Measurements from ENCODE around the gene PDE2A. TPM values are rescaled to one million over a fixed set of nuclear protein-coding genes. Genes with fewer than 3 reads are reported as not detected.

Gene PDE2A
- total RNA-seq, 1 donor from 2014 or later, result 0.82 TPM

DNA sequence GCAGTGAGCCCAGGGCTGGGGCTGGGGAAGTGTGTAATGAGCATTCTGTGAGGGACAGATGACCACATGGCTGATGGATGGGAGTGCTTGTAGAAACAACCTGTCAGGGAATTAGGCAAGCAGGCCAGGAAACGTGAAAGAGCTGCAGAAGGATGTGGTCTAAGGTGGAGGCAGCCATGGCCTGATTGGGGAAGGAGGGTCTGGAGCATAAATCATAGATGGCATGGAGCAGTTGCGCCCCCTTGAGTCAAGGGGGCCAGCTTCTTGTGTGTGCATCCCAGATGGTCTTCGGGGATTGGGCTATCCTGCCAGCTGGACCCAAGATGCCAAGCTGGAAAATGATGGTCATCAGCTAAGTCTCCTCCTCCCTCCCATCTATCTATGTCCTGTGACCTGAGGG, 120.5 kb downstream of the PDE2A start:
- H3K9me3 Mint-ChIP-seq (ENCODE audit: unreplicated experiment), result peaks cover 12% of the 10 kb centered on the region
- no peak overlapping the region for H3K27ac ChIP-seq (ENCODE audit: low read depth, low read length)
- H2AFZ ChIP-seq (ENCODE audit: low read depth, low read length), result no peak overlapping the region
- H3K36me3 ChIP-seq (ENCODE audit: insufficient read depth, low read length), result no peaks in the 10 kb centered on the region
- no peak for FAIRE-seq
- H4K20me1 ChIP-seq (ENCODE audit: insufficient read depth, low read length), result no peaks in the 10 kb centered on the region
- no peak overlapping the region for H3K9ac ChIP-seq (ENCODE audit: low read length)
- no peaks in the 10 kb centered on the region for H3K4me1 ChIP-seq (ENCODE audit: insufficient read depth, low read length)
- H3K36me3 Mint-ChIP-seq (ENCODE audit: low read depth, unreplicated experiment), result no peaks in the 10 kb centered on the region
- no peak for DNase-seq (ENCODE audit: low read depth)
- H3K4me1 Mint-ChIP-seq (ENCODE audit: low read depth, unreplicated experiment), result peaks cover 5% of the 10 kb centered on the region
- peaks cover 46% of the 10 kb centered on the region for H3K27me3 Mint-ChIP-seq (ENCODE audit: low read depth, unreplicated experiment)
- peaks cover 24% of the 10 kb centered on the region for H3K27me3 ChIP-seq (ENCODE audit: insufficient read depth, low read length)
- H3K4me2 ChIP-seq (ENCODE audit: low read length), result no peak overlapping the region
- no peak overlapping the region for H3K27ac Mint-ChIP-seq (ENCODE audit: unreplicated experiment)
- TF ChIP-seq CTCF (IDR thresholded peaks at IDR 0.05; ENCODE audit: insufficient read depth, low read depth, low read length) (no peak), EZH2 (IDR thresholded peaks at IDR 0.05; ENCODE audit: insufficient read depth, low read length) (no peak)
- no peaks in the 10 kb centered on the region for H3K79me2 ChIP-seq (ENCODE audit: insufficient read depth, low read length)
- no peaks in the 10 kb centered on the region for H3K9me3 ChIP-seq (ENCODE audit: insufficient read depth, low read depth, low read length)
- H3K4me3 Mint-ChIP-seq (ENCODE audit: unreplicated experiment), result no peak overlapping the region
- no peak overlapping the region for H3K4me3 ChIP-seq (ENCODE audit: insufficient read depth, low read depth, low read length)

- H3K4me1 ChIP-seq (ENCODE audit: insufficient read depth, low read length), result no peaks in the 10 kb centered on the region
These were observed 121.8 kb downstream of the PDE2A start for GRCh38 chr11:72552399-72552910.

More at GRCh38 chr11:72552399-72552910, 121.8 kb downstream of the PDE2A start:
- H3K27me3 ChIP-seq (ENCODE audit: insufficient read depth, low read length), result peaks cover 33% of the 10 kb centered on the region
- no peak overlapping the region for H3K4me3 ChIP-seq (ENCODE audit: insufficient read depth, low read depth, low read length)
- H3K4me3 Mint-ChIP-seq (ENCODE audit: unreplicated experiment), result no peak overlapping the region
- no peaks in the 10 kb centered on the region for H3K36me3 Mint-ChIP-seq (ENCODE audit: low read depth, unreplicated experiment)
- H3K9me3 ChIP-seq (ENCODE audit: insufficient read depth, low read depth, low read length), result no peaks in the 10 kb centered on the region
- no peaks in the 10 kb centered on the region for H3K79me2 ChIP-seq (ENCODE audit: insufficient read depth, low read length)
- H3K4me1 Mint-ChIP-seq (ENCODE audit: low read depth, unreplicated experiment), result peaks cover 5% of the 10 kb centered on the region
- H2AFZ ChIP-seq (ENCODE audit: low read depth, low read length), result no peak overlapping the region
- no peak overlapping the region for H3K9ac ChIP-seq (ENCODE audit: low read length)
- peaks cover 43% of the 10 kb centered on the region for H3K27me3 Mint-ChIP-seq (ENCODE audit: low read depth, unreplicated experiment)
- H4K20me1 ChIP-seq (ENCODE audit: insufficient read depth, low read length), result no peaks in the 10 kb centered on the region
- no peak overlapping the region for H3K4me2 ChIP-seq (ENCODE audit: low read length)
- DNase-seq (ENCODE audit: low read depth) (no peak), FAIRE-seq (no peak)
- TF ChIP-seq CTCF (IDR thresholded peaks at IDR 0.05; ENCODE audit: insufficient read depth, low read depth, low read length) (no peak), EZH2 (IDR thresholded peaks at IDR 0.05; ENCODE audit: insufficient read depth, low read length) (no peak)
- peaks cover 12% of the 10 kb centered on the region for H3K9me3 Mint-ChIP-seq (ENCODE audit: unreplicated experiment)
- H3K27ac Mint-ChIP-seq (ENCODE audit: unreplicated experiment), result no peak overlapping the region
- H3K36me3 ChIP-seq (ENCODE audit: insufficient read depth, low read length), result no peaks in the 10 kb centered on the region
- no peak overlapping the region for H3K27ac ChIP-seq (ENCODE audit: low read depth, low read length)

Measured in astrocyte (in vitro differentiated cells and primary cell).